Loucy (cell line): Measurements from ENCODE around the gene VTCN1.

Source experiments
- EZH2phosphoT487 ChIP-seq: fragments of 200-600 bp; IDR thresholded peaks from 2 replicates; pipeline ENCODE4 v1.6.1; 2018; ENCODE audit warnings: antibody characterized with exemption, mild to moderate bottlenecking, moderate library complexity, borderline replicate concordance
- TF ChIP-seq, protein P1 (sequence below): fragments of 200-600 bp; sonication (generic); conservative IDR thresholded peaks from 2 replicates; pipeline ENCODE4 v1.5.1; 2014; ENCODE audit warnings: mild to moderate bottlenecking, antibody characterized with exemption, low read length

GRCh38 chr1:117241512-117241911 lies 30.8 kb upstream of the VTCN1 start:
- TF ChIP-seq, protein P1, sequence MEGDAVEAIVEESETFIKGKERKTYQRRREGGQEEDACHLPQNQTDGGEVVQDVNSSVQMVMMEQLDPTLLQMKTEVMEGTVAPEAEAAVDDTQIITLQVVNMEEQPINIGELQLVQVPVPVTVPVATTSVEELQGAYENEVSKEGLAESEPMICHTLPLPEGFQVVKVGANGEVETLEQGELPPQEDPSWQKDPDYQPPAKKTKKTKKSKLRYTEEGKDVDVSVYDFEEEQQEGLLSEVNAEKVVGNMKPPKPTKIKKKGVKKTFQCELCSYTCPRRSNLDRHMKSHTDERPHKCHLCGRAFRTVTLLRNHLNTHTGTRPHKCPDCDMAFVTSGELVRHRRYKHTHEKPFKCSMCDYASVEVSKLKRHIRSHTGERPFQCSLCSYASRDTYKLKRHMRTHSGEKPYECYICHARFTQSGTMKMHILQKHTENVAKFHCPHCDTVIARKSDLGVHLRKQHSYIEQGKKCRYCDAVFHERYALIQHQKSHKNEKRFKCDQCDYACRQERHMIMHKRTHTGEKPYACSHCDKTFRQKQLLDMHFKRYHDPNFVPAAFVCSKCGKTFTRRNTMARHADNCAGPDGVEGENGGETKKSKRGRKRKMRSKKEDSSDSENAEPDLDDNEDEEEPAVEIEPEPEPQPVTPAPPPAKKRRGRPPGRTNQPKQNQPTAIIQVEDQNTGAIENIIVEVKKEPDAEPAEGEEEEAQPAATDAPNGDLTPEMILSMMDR: no peak
- TF ChIP-seq EZH2phosphoT487: no peak
